ENCODE results near the gene CDC16. TPM values are rescaled to one million over a fixed set of nuclear protein-coding genes. Genes with fewer than 3 reads are reported as not detected.

The CDC16 gene
- total and polyA plus RNA-seq, 9 of the 15 experiments (the other 6 are each of a cell fraction or from before 2014, with no cell fraction given): 23.2 to 102 (median 51.6) TPM

- TF ChIP-seq TARDBP (IDR thresholded peaks at IDR 0.05) (no peak), SMARCA4 (IDR thresholded peaks at IDR 0.05) (no peak), ZNF695 (CRISPR knock-in tag; IDR thresholded peaks at IDR 0.05) (no peak), MCM5 (IDR thresholded peaks at IDR 0.05; ENCODE audit: low read depth) (no peak), USF1 (CRISPR knock-in tag; IDR thresholded peaks at IDR 0.05) (no peak), CGGBP1 (CRISPR knock-in tag; IDR thresholded peaks at IDR 0.05) (no peak), HNRNPUL1 (IDR thresholded peaks at IDR 0.05; ENCODE audit: low read length) (no peak)
Observed at GRCh38 chr13:114200399-114200911, 34.2 kb upstream of the CDC16 start (continued).

GRCh38 chr13:114202581-114202980, 32.1 kb upstream of the CDC16 start:
- Histone ChIP-seq H3K9ac (ENCODE audit: insufficient read depth in 1 of 2, low read depth in 2 of 2, low read length in 2 of 2) (no peak overlapping the region), H3K27ac (ENCODE audit: extremely low read depth, low read depth, low read length) (no peak overlapping the region), H3K9me1 (ENCODE audit: control insufficient read depth, insufficient read depth, low read length) (no peaks in the 10 kb centered on the region), H3K36me3 (ENCODE audit: control insufficient read depth, insufficient read depth, low read length) (no peaks in the 10 kb centered on the region), H4K20me1 (replicated peaks; ENCODE audit: control insufficient read depth, insufficient read depth, low read length) (no peaks in the 10 kb centered on the region), H3K4me2 (ENCODE audit: insufficient read depth, low read length) (no peak overlapping the region), H3K4me3 (no peak overlapping the region), H3K9me3 (replicated peaks; ENCODE audit: control insufficient read depth, insufficient read depth, low read depth, low read length) (no peaks in the 10 kb centered on the region; the same call in 1 of the 2 replicates), H3K27me3 (ENCODE audit: control insufficient read depth in 2 of 2, insufficient read depth in 2 of 2, low read length in 2 of 2) (no peaks in the 10 kb centered on the region), H2AFZ (ENCODE audit: low read depth, low read length) (no peak overlapping the region), H3K4me1 (replicated peaks in 1 of 2; ENCODE audit: control insufficient read depth in 2 of 2, insufficient read depth in 2 of 2, low read length in 2 of 2) (no peaks in the 10 kb centered on the region; a peak in 1 of 5 replicates), H3K79me2 (ENCODE audit: control insufficient read depth, insufficient read depth, low read length) (no peaks in the 10 kb centered on the region)
- FAIRE-seq (no peak), ATAC-seq (no peak), DNase-seq (ENCODE audit: extremely low read depth in 1 of 4, low spot score in 3 of 4) (no peak)
- 5% methylated on average over 6 of the region's 6 CpGs for WGBS (ENCODE audit: insufficient coverage, low coverage, missing lambda C conversion rate)
- in situ Hi-C loops (cut with MboI) (no loop called here), intact Hi-C loops (cut with micrococcal nuclease) (no loop called here)
- POLR2A ChIA-PET: no interaction called here
- CTCF ChIA-PET (ENCODE audit: low intra/inter-chr PET ratio): no interaction called here
- no TSS peak for BruUV-seq (replicated peaks)
- no peak for TF ChIP-seq MYNN (IDR thresholded peaks at IDR 0.05)
- no peak for TF ChIP-seq MYNN (CRISPR knock-in tag; IDR thresholded peaks at IDR 0.05)
- TF ChIP-seq ZNF707 (CRISPR knock-in tag; conservative IDR thresholded peaks at IDR 0.05): no peak
- TF ChIP-seq NFXL1 (CRISPR knock-in tag; IDR thresholded peaks at IDR 0.05): no peak
- TF ChIP-seq NFATC3 (IDR thresholded peaks at IDR 0.05): no peak
- no peak for TF ChIP-seq PATZ1 (CRISPR knock-in tag; IDR thresholded peaks at IDR 0.05; ENCODE audit: borderline replicate concordance)
- TF ChIP-seq ZNF609 (CRISPR knock-in tag; IDR thresholded peaks at IDR 0.05; ENCODE audit: borderline replicate concordance): no peak
- no peak for TF ChIP-seq NRF1 (conservative IDR thresholded peaks at IDR 0.05 in 1 of 2, IDR thresholded peaks at IDR 0.05 in 1 of 2)
